ENCODE results near the gene KCTD18.

KCTD18 gene

GRCh38 chr2:200471928-200472645 lies 37.8 kb downstream of the KCTD18 start:
- Histone ChIP-seq H3K36me3 (ENCODE audit: control insufficient read depth, insufficient read depth, low read length) (no peaks in the 10 kb centered on the region), H3K9me3 (ENCODE audit: control insufficient read depth, low read length) (no peaks in the 10 kb centered on the region), H3K27me3 (ENCODE audit: control insufficient read depth, insufficient read depth, low read length, poor library complexity, severe bottlenecking) (no peaks in the 10 kb centered on the region), H3K4me3 (ENCODE audit: insufficient read depth, low read depth, low read length) (no peak overlapping the region), H3K4me1 (ENCODE audit: control insufficient read depth, insufficient read depth, low read length) (peaks cover 7% of the 10 kb centered on the region), H3K27ac (ENCODE audit: insufficient read depth, low read depth, low read length, poor library complexity, severe bottlenecking) (no peak overlapping the region)
- WGBS, 2 experiments, result 93% methylated on average over 8 of the region's 8 CpGs

- 78 to 87% methylated on average over 8 of the region's 8 CpGs for WGBS, 2 experiments
- Histone ChIP-seq H3K9me3 (ENCODE audit: control insufficient read depth, low read length) (no peaks in the 10 kb centered on the region), H3K4me1 (ENCODE audit: control insufficient read depth, insufficient read depth, low read length) (peaks cover 7% of the 10 kb centered on the region), H3K36me3 (ENCODE audit: control insufficient read depth, insufficient read depth, low read length) (no peaks in the 10 kb centered on the region), H3K27ac (ENCODE audit: insufficient read depth, low read depth, low read length, poor library complexity, severe bottlenecking) (no peak overlapping the region), H3K4me3 (ENCODE audit: insufficient read depth, low read depth, low read length) (no peak overlapping the region), H3K27me3 (ENCODE audit: control insufficient read depth, insufficient read depth, low read length, poor library complexity, severe bottlenecking) (no peaks in the 10 kb centered on the region)
Measured at GRCh38 chr2:200471324-200471848, 38.5 kb downstream of the KCTD18 start.

- H3K27me3 ChIP-seq (ENCODE audit: control insufficient read depth, insufficient read depth, low read length, poor library complexity, severe bottlenecking), result no peaks in the 10 kb centered on the region
- 24 to 26% methylated on average over 3 of the region's 3 CpGs for WGBS, 2 experiments
- H3K4me3 ChIP-seq (ENCODE audit: insufficient read depth, low read depth, low read length), result no peak overlapping the region
- peaks cover 7% of the 10 kb centered on the region for H3K4me1 ChIP-seq (ENCODE audit: control insufficient read depth, insufficient read depth, low read length)
- no peak overlapping the region for H3K27ac ChIP-seq (ENCODE audit: insufficient read depth, low read depth, low read length, poor library complexity, severe bottlenecking)
- no peaks in the 10 kb centered on the region for H3K36me3 ChIP-seq (ENCODE audit: control insufficient read depth, insufficient read depth, low read length)
- no peaks in the 10 kb centered on the region for H3K9me3 ChIP-seq (ENCODE audit: control insufficient read depth, low read length)
Measured at GRCh38 chr2:200470230-200470629, 39.6 kb downstream of the KCTD18 start.

- H3K9me3 ChIP-seq (ENCODE audit: control insufficient read depth, low read length), result no peaks in the 10 kb centered on the region
- no peak overlapping the region for H3K27ac ChIP-seq (ENCODE audit: insufficient read depth, low read depth, low read length, poor library complexity, severe bottlenecking)
- 93 to 95% methylated on average over 13 of the region's 13 CpGs for WGBS, 2 experiments
- H3K27me3 ChIP-seq (ENCODE audit: control insufficient read depth, insufficient read depth, low read length, poor library complexity, severe bottlenecking), result no peaks in the 10 kb centered on the region
- H3K4me1 ChIP-seq (ENCODE audit: control insufficient read depth, insufficient read depth, low read length), result peaks cover 7% of the 10 kb centered on the region
- no peak overlapping the region for H3K4me3 ChIP-seq (ENCODE audit: insufficient read depth, low read depth, low read length)
- H3K36me3 ChIP-seq (ENCODE audit: control insufficient read depth, insufficient read depth, low read length), result no peaks in the 10 kb centered on the region
Measured at GRCh38 chr2:200469708-200470211, 40.1 kb downstream of the KCTD18 start.

GRCh38 chr2:200467806-200468681 lies 41.8 kb downstream of the KCTD18 start:
- 81 to 85% methylated on average over 7 of the region's 8 CpGs for WGBS, 2 experiments

GRCh38 chr2:200466425-200467418 lies 43.1 kb downstream of the KCTD18 start:
- peaks cover 7% of the 10 kb centered on the region for H3K4me1 ChIP-seq (ENCODE audit: control insufficient read depth, insufficient read depth, low read length)
- no peaks in the 10 kb centered on the region for H3K27me3 ChIP-seq (ENCODE audit: control insufficient read depth, insufficient read depth, low read length, poor library complexity, severe bottlenecking)
- H3K4me3 ChIP-seq (ENCODE audit: insufficient read depth, low read depth, low read length), result no peak overlapping the region
- WGBS, 2 experiments, result 94 to 95% methylated on average over 12 of the region's 12 CpGs
- no peak overlapping the region for H3K27ac ChIP-seq (ENCODE audit: insufficient read depth, low read depth, low read length, poor library complexity, severe bottlenecking)
- no peaks in the 10 kb centered on the region for H3K36me3 ChIP-seq (ENCODE audit: control insufficient read depth, insufficient read depth, low read length)
- no peaks in the 10 kb centered on the region for H3K9me3 ChIP-seq (ENCODE audit: control insufficient read depth, low read length)

More at GRCh38 chr2:200467806-200468681, 41.8 kb downstream of the KCTD18 start:
- Histone ChIP-seq H3K27ac (ENCODE audit: insufficient read depth, low read depth, low read length, poor library complexity, severe bottlenecking) (no peak overlapping the region), H3K4me1 (ENCODE audit: control insufficient read depth, insufficient read depth, low read length) (peaks cover 7% of the 10 kb centered on the region), H3K27me3 (ENCODE audit: control insufficient read depth, insufficient read depth, low read length, poor library complexity, severe bottlenecking) (no peaks in the 10 kb centered on the region), H3K36me3 (ENCODE audit: control insufficient read depth, insufficient read depth, low read length) (no peaks in the 10 kb centered on the region), H3K4me3 (ENCODE audit: insufficient read depth, low read depth, low read length) (no peak overlapping the region), H3K9me3 (ENCODE audit: control insufficient read depth, low read length) (no peaks in the 10 kb centered on the region)

- H3K36me3 ChIP-seq (ENCODE audit: control insufficient read depth, insufficient read depth, low read length), result no peaks in the 10 kb centered on the region
- no peaks in the 10 kb centered on the region for H3K4me1 ChIP-seq (ENCODE audit: control insufficient read depth, insufficient read depth, low read length)
- no peak overlapping the region for H3K27ac ChIP-seq (ENCODE audit: insufficient read depth, low read depth, low read length, poor library complexity, severe bottlenecking)
- WGBS, 2 experiments, result 79% methylated on average over 2 of the region's 2 CpGs; no CpG with 5 or more reads in 1 of the 2 experiments
- no peak overlapping the region for H3K4me3 ChIP-seq (ENCODE audit: insufficient read depth, low read depth, low read length)
- H3K9me3 ChIP-seq (ENCODE audit: control insufficient read depth, low read length), result no peaks in the 10 kb centered on the region
- no peaks in the 10 kb centered on the region for H3K27me3 ChIP-seq (ENCODE audit: control insufficient read depth, insufficient read depth, low read length, poor library complexity, severe bottlenecking)
Measured at GRCh38 chr2:200463452-200463851, 46.4 kb downstream of the KCTD18 start.

- Histone ChIP-seq H3K4me3 (ENCODE audit: insufficient read depth, low read depth, low read length) (no peak overlapping the region), H3K27me3 (ENCODE audit: control insufficient read depth, insufficient read depth, low read length, poor library complexity, severe bottlenecking) (no peaks in the 10 kb centered on the region), H3K4me1 (ENCODE audit: control insufficient read depth, insufficient read depth, low read length) (no peaks in the 10 kb centered on the region), H3K9me3 (ENCODE audit: control insufficient read depth, low read length) (no peaks in the 10 kb centered on the region), H3K27ac (ENCODE audit: insufficient read depth, low read depth, low read length, poor library complexity, severe bottlenecking) (no peak overlapping the region), H3K36me3 (ENCODE audit: control insufficient read depth, insufficient read depth, low read length) (no peaks in the 10 kb centered on the region)
- 94 to 100% methylated on average over 2 of the region's 2 CpGs for WGBS, 2 experiments
Measured at GRCh38 chr2:200461846-200462710, 47.8 kb downstream of the KCTD18 start.

GRCh38 chr2:200459101-200459500 lies 50.8 kb downstream of the KCTD18 start:
- no peak overlapping the region for H3K27ac ChIP-seq (ENCODE audit: insufficient read depth, low read depth, low read length, poor library complexity, severe bottlenecking)
- H3K36me3 ChIP-seq (ENCODE audit: control insufficient read depth, insufficient read depth, low read length), result no peaks in the 10 kb centered on the region
- no peaks in the 10 kb centered on the region for H3K27me3 ChIP-seq (ENCODE audit: control insufficient read depth, insufficient read depth, low read length, poor library complexity, severe bottlenecking)
- H3K4me3 ChIP-seq (ENCODE audit: insufficient read depth, low read depth, low read length), result no peak overlapping the region
- WGBS, 2 experiments, result 96 to 98% methylated on average over 3 of the region's 3 CpGs
- H3K4me1 ChIP-seq (ENCODE audit: control insufficient read depth, insufficient read depth, low read length), result no peaks in the 10 kb centered on the region
- no peaks in the 10 kb centered on the region for H3K9me3 ChIP-seq (ENCODE audit: control insufficient read depth, low read length)

Data from ectodermal cell (in vitro differentiated cells).